GM19099 (cell line): Measurements from ENCODE around the gene PSMD13.

Experiments used
- POLR2A ChIP-seq: IDR thresholded peaks from 3 replicates; pipeline ENCODE4 v1.6.1; 2011; ENCODE audit warnings: low read depth; ENCODE audit not compliant: insufficient read length; ENCODE audit errors: extremely low read depth

The PSMD13 gene

GRCh38 chr11:278001-278951 lies 41.5 kb downstream of the PSMD13 start, which contains the start of gene NLRP6:
Gene NLRP6, plus strand, starts transcription at chr11:278407. Its CDS starts 163 bp downstream, at chr11:278570.
- TF ChIP-seq POLR2A, result no peak

- no peak for TF ChIP-seq POLR2A
Measured at GRCh38 chr11:279040-279965, 42.5 kb downstream of the PSMD13 start.

DNA sequence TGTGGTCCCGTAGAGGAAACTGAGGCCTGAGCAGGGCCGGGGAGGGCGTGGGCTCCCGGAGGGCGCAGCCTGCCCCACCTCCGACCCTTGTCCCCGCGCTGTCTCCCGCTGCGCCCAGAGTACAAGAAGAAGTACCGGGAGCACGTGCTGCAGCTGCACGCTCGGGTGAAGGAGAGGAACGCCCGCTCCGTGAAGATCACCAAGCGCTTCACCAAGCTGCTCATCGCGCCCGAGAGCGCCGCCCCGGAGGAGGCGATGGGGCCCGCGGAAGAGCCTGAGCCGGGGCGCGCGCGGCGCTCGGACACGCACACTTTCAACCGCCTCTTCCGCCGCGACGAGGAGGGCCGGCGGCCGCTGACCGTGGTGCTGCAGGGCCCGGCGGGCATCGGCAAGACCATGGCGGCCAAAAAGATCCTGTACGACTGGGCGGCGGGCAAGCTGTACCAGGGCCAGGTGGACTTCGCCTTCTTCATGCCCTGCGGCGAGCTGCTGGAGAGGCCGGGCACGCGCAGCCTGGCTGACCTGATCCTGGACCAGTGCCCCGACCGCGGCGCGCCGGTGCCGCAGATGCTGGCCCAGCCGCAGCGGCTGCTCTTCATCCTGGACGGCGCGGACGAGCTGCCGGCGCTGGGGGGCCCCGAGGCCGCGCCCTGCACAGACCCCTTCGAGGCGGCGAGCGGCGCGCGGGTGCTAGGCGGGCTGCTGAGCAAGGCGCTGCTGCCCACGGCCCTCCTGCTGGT lies 43.4 kb downstream of the PSMD13 start:
- TF ChIP-seq POLR2A, result no peak

DNA sequence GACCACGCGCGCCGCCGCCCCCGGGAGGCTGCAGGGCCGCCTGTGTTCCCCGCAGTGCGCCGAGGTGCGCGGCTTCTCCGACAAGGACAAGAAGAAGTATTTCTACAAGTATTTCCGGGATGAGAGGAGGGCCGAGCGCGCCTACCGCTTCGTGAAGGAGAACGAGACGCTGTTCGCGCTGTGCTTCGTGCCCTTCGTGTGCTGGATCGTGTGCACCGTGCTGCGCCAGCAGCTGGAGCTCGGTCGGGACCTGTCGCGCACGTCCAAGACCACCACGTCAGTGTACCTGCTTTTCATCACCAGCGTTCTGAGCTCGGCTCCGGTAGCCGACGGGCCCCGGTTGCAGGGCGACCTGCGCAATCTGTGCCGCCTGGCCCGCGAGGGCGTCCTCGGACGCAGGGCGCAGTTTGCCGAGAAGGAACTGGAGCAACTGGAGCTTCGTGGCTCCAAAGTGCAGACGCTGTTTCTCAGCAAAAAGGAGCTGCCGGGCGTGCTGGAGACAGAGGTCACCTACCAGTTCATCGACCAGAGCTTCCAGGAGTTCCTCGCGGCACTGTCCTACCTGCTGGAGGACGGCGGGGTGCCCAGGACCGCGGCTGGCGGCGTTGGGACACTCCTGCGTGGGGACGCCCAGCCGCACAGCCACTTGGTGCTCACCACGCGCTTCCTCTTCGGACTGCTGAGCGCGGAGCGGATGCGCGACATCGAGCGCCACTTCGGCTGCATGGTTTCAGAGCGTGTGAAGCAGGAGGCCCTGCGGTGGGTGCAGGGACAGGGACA lies 44.1 kb downstream of the PSMD13 start:
- no peak for TF ChIP-seq POLR2A

DNA sequence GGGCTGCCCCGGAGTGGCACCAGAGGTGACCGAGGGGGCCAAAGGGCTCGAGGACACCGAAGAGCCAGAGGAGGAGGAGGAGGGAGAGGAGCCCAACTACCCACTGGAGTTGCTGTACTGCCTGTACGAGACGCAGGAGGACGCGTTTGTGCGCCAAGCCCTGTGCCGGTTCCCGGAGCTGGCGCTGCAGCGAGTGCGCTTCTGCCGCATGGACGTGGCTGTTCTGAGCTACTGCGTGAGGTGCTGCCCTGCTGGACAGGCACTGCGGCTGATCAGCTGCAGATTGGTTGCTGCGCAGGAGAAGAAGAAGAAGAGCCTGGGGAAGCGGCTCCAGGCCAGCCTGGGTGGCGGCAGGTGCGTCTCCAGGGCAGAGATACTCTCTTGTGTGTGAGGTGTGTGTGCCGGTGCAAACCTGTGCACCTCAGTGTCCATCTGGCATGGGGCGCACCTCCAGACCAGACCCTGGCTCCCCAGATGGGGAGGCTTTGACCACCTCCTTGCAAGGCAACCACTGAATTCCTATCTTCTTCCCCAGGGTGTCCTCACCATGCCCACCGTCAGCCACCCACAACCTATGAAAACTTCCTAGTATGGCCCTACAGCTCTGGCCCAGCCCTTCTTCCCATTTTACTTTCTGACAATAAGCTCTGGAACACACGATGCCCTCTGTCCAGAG lies 44.8 kb downstream of the PSMD13 start:
- TF ChIP-seq POLR2A, result no peak

DNA sequence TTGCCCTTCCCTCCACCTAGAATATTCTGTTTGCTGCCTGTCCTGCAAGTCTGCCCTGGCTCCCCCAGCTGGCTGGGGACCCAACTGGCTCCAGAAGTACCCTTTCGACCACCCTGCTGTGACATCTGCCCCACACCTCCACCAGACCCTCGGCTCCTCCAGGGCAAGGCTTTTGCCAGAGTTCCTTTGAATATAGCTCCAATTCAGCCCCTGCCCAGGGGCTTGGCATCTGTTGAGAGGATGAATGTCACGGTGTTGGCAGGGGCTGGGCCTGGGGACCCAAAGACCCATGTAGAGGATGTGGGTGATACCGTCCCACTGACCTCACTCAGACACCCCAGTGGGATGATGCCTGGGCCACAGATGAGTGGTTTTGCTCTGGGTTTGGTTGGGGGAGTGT lies 45.4 kb downstream of the PSMD13 start:
- no peak for TF ChIP-seq POLR2A

- no peak for TF ChIP-seq POLR2A
Measured at GRCh38 chr11:282630-283360, 46.0 kb downstream of the PSMD13 start.

- TF ChIP-seq POLR2A, result no peak
Measured at GRCh38 chr11:283405-284104, 46.8 kb downstream of the PSMD13 start.

GRCh38 chr11:284105-285020 lies 47.6 kb downstream of the PSMD13 start:
- no peak for TF ChIP-seq POLR2A

DNA sequence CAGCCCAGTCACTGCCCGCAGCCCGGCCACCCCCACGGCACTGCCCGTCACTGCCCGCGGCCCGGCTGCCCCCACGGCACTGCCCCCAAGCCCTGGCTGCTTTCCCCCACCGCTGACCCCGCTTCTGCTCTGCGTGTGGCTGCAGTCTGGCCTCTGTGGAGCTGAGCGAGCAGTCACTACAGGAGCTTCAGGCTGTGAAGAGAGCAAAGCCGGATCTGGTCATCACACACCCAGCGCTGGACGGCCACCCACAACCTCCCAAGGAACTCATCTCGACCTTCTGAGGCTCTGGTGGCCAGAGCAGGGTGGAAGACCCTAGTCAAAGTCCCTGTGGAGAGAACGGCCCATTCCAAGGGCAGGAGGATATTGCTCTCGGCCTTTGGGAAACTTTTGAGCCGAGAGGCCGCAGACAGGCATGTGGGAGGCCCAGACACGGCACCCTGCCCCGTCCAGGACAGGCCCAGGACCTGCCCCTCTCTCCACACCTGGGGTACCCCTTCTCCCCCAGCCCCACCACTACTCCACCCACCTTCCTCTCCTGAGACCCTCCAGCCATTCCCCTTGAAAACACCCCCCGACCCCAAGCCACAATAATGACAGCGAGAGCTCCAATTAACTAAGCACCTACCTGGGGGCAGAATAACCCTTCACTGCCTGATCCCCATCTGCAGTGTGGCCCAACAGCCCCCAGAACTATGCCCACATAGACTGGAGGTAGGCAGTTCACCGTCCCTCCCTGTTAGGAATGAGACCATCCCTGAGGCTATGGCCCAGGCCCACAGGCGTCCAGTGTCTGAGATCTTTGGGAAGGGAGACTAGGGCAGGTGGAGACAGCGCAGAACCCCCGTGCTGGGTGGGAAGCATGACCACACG lies 48.5 kb downstream of the PSMD13 start:
- no peak for TF ChIP-seq POLR2A
